ENCODE results near the gene SCYGR3.

DNA sequence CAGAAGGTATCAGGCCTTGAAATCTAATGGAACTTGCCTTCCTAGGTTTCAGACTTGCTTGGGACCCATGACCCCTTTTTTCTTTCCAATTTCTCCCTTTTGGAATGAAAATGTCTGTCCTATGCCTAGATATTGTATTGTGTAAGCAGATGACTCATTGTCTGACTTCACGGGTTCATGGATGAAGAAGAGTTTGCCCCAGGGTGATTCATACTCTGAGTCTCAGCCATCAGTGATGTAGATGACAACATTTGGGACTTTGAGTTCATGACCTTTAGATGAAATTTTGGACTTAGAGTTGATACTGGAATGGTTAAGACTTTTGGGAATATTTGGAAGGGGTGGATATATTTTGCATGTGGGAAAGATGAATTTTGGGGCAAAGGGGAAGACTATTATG lies 40.8 kb upstream of the SCYGR3 start:
- TF ChIP-seq BHLHE40 (IDR thresholded peaks at IDR 0.05; ENCODE audit: borderline replicate concordance) (no peak), SP1 (IDR thresholded peaks at IDR 0.05) (no peak), HDGF (IDR thresholded peaks at IDR 0.05; ENCODE audit: borderline replicate concordance) (no peak), FOXK2 (IDR thresholded peaks at IDR 0.05) (no peak), ELF4 (IDR thresholded peaks at IDR 0.05) (no peak), CTBP1 (IDR thresholded peaks at IDR 0.05; ENCODE audit: borderline replicate concordance) (no peak), ZNF384 (IDR thresholded peaks at IDR 0.05) (no peak), LEF1 (IDR thresholded peaks at IDR 0.05; ENCODE audit: borderline replicate concordance) (no peak), SUZ12 (IDR thresholded peaks at IDR 0.05) (no peak)
- TF ChIP-seq, protein P1, sequence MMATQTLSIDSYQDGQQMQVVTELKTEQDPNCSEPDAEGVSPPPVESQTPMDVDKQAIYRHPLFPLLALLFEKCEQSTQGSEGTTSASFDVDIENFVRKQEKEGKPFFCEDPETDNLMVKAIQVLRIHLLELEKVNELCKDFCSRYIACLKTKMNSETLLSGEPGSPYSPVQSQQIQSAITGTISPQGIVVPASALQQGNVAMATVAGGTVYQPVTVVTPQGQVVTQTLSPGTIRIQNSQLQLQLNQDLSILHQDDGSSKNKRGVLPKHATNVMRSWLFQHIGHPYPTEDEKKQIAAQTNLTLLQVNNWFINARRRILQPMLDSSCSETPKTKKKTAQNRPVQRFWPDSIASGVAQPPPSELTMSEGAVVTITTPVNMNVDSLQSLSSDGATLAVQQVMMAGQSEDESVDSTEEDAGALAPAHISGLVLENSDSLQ (IDR thresholded peaks at IDR 0.05): no peak
